HepG2 (cell line): ENCODE results near the gene TP63. TPM values are rescaled to one million over a fixed set of nuclear protein-coding genes. Genes with fewer than 3 reads are reported as not detected.

Experiments
- ATAC-seq: fragments of 200-7000 bp; cut with Tn5 transposase; 3 replicates; pipeline ENCODE4 v1.9.1; 2020; ENCODE audit warnings: mild to moderate bottlenecking, moderate library complexity
- BruUV-seq: library from RNA; stranded (reverse); fragments of 400-500 nt; replicated peaks from 2 replicates; lab custom pipeline; 2021; lab: Mats Ljungman, UMichigan
- CTCF ChIA-PET: fragments of 300-600 bp; formaldehyde crosslinking; extraction: SDS; loops from one replicate; lab custom pipeline; 2021; ENCODE audit warnings: low total read pairs, inconsistent platforms, low intra/inter-chr PET ratio; lab: Yijun Ruan, JAX
- POLR2A ChIA-PET: fragments of 350-600 bp; sonication (Branson Sonifier 250); formaldehyde crosslinking; loops from one replicate; lab custom pipeline; 2020; ENCODE audit warnings: antibody characterized with exemption, inconsistent platforms; lab: Yijun Ruan, JAX
- DNase-seq: peaks from one replicate; pipeline ENCODE4 v3.0.0-alpha.2; 2015; ENCODE audit warnings: low spot score
- FAIRE-seq: peaks from 3 replicates; lab custom pipeline; 2011; peaks lifted over from hg19 to GRCh38; lab: Jason Lieb, UNC
- H2AFZ ChIP-seq: one replicate; pipeline ENCODE4 v1.6.1; 2011; ENCODE audit warnings: low read length, inconsistent platforms
- H3K27ac ChIP-seq: fragments of 300-600 bp; 3 replicates; pipeline ENCODE4 v1.8.0; 2011; ENCODE audit warnings: mixed run types, mild to moderate bottlenecking, mixed read lengths, low read length, inconsistent platforms; ENCODE audit not compliant: insufficient read depth; ENCODE audit errors: extremely low read length
- H3K27me3 ChIP-seq, 2 experiments: fragments of 200-600 bp in 1 of 2; 2 replicates in 1 of 2; 3 replicates in 1 of 2; pipeline versions ENCODE4 v1.6.0 to v1.8.0; 2011; ENCODE audit warnings: low read length in 2 of 2, mild to moderate bottlenecking in 2 of 2, moderate library complexity in 2 of 2, inconsistent platforms in 1 of 2; ENCODE audit not compliant: insufficient read depth in 2 of 2, control insufficient read depth in 1 of 2
- H3K36me3 ChIP-seq, 2 experiments: fragments of 200-600 bp in 1 of 2; replicated peaks in 1 of 2; 2 replicates in 1 of 2; 3 replicates in 1 of 2; pipeline versions ENCODE4 v1.5.1 to v1.8.0; 2011; ENCODE audit warnings: low read length in 2 of 2, inconsistent platforms in 1 of 2; ENCODE audit not compliant: insufficient read depth in 2 of 2, control insufficient read depth in 1 of 2
- H3K4me1 ChIP-seq: 2 replicates; pipeline ENCODE4 v1.5.1; 2012; ENCODE audit warnings: low read length, inconsistent platforms; ENCODE audit not compliant: insufficient read depth
- H3K4me2 ChIP-seq: 2 replicates; pipeline ENCODE4 v1.6.0; 2011; ENCODE audit warnings: low read depth, low read length, inconsistent platforms
- H3K4me3 ChIP-seq, 3 experiments: fragments of 200-600 bp in 1 of 3; sonication (generic), shearing (Covaris generic) in 1 of 3; replicated peaks in 1 of 3; 2 replicates each; pipeline ENCODE4 v1.5.1; 2011 to 2016; ENCODE audit warnings: low read length in 3 of 3, inconsistent platforms in 2 of 3, low read depth in 2 of 3, mild to moderate bottlenecking in 2 of 3, control low read depth in 1 of 3, mixed read lengths in 1 of 3; ENCODE audit not compliant: insufficient read depth in 1 of 3
- H3K79me2 ChIP-seq: one replicate; pipeline ENCODE4 v1.6.1; 2011; ENCODE audit warnings: low read length, inconsistent platforms; ENCODE audit not compliant: insufficient read depth
- H3K9ac ChIP-seq: 2 replicates; pipeline ENCODE4 v1.6.0; 2011; ENCODE audit warnings: mild to moderate bottlenecking, low read depth, low read length, inconsistent platforms; ENCODE audit not compliant: insufficient read depth
- H3K9me3 ChIP-seq: 2 replicates; pipeline ENCODE4 v1.5.1; 2012; ENCODE audit warnings: mild to moderate bottlenecking, low read length
- H4K20me1 ChIP-seq: 2 replicates; pipeline ENCODE4 v1.6.0; 2011; ENCODE audit warnings: inconsistent platforms, mild to moderate bottlenecking, low read length, moderate library complexity; ENCODE audit not compliant: insufficient read depth
- CEBPB ChIP-seq: IDR thresholded peaks from 2 replicates; pipeline ENCODE4 v1.6.1; 2011; ENCODE audit warnings: low read depth, low read length, improper control_type of control experiment, borderline replicate concordance
- RFX1 ChIP-seq: fragments of 450-650 bp; IDR thresholded peaks from 2 replicates; pipeline ENCODE4 v1.6.1; 2017
- SMAD1 ChIP-seq: sonication (generic); formaldehyde crosslinking; IDR thresholded peaks from 2 replicates; pipeline ENCODE4 v1.4.0; 2020; ENCODE audit warnings: missing genetic modification reagents, low read depth, mild to moderate bottlenecking, borderline replicate concordance
- TMF1 ChIP-seq: sonication (generic); formaldehyde crosslinking; IDR thresholded peaks from 2 replicates; pipeline ENCODE4 v1.8.1; 2022; ENCODE audit warnings: low read depth, missing genetic modification reagents
- TSC22D2 ChIP-seq: sonication (generic); formaldehyde crosslinking; IDR thresholded peaks from 2 replicates; pipeline ENCODE4 v1.5.1; 2020; ENCODE audit warnings: missing genetic modification reagents, mild to moderate bottlenecking, borderline replicate concordance
- ZNF274 ChIP-seq: sonication (generic); formaldehyde crosslinking; IDR thresholded peaks from 2 replicates; pipeline ENCODE4 v1.5.1; 2020; ENCODE audit warnings: mild to moderate bottlenecking, missing genetic modification reagents
- ZNF83 ChIP-seq: sonication (generic); formaldehyde crosslinking; IDR thresholded peaks from 2 replicates; pipeline ENCODE4 v1.4.0; 2020; ENCODE audit warnings: missing genetic modification reagents, mild to moderate bottlenecking, borderline replicate concordance
- WGBS: methylation state at CpG from one replicate; pipeline ENCODE4 v1.1.6; 2017; ENCODE audit warnings: low lambda C conversion rate; 5-methylcytosine and 5-hydroxymethylcytosine counted together
- in situ Hi-C: cut with HindIII; loops from 2 replicates; pipeline ENCODE4 v1.10.0; 2017; ENCODE audit warnings: low pct_unique_long_range_greater_than_20kb; ENCODE audit not compliant: extremely low pct_ligation_motif_present
- intact Hi-C: fragments of 100-400 bp; cut with micrococcal nuclease; formaldehyde crosslinking; loops from one replicate; pipeline ENCODE4 v1.10.0; 2022; ENCODE audit not compliant: unreplicated experiment
- polyA plus RNA-seq, 8 experiments: library from polyadenylated mRNA; depleted of rRNA in 3 of 8; stranded (reverse) in 7 of 8; unstranded in 1 of 8; fragments of >200 nt; fragmentation: Illumina TruSeq in 4 of 8; extraction: Trizol in 4 of 8; gene quantifications; 2 replicates each; pipeline versions ENCODE4 v1.2.1 to v1.2.3, GENCODE V29; 2011 to 2016; ENCODE audit warnings: low read depth in 4 of 8, missing spikeins in 1 of 8, mixed read lengths in 1 of 8; ENCODE audit not compliant: insufficient read depth in 1 of 8
- total RNA-seq, 5 experiments: library from RNA; depleted of rRNA; stranded (reverse); fragments of >200 nt; fragmentation: Illumina TruSeq; extraction: Trizol; gene quantifications; 2 replicates each; pipeline ENCODE4 v1.2.3, GENCODE V29; 2016; ENCODE audit warnings: low read depth in 1 of 5
- TF ChIP-seq, protein P1 (sequence below): sonication (generic); formaldehyde crosslinking; IDR thresholded peaks from 2 replicates; pipeline ENCODE4 v1.5.0; 2020; ENCODE audit warnings: missing genetic modification reagents
- TF ChIP-seq, protein P2 (sequence below): IDR thresholded peaks from 2 replicates; pipeline ENCODE4 v1.6.1; 2016; ENCODE audit warnings: mild to moderate bottlenecking, missing biosample characterization, missing genetic modification reagents
- TF ChIP-seq, protein P3 (sequence below): sonication (generic); formaldehyde crosslinking; IDR thresholded peaks from 2 replicates; pipeline ENCODE4 v1.4.0; 2020; ENCODE audit warnings: mild to moderate bottlenecking, missing genetic modification reagents

TP63 gene
- total and polyA plus RNA-seq, 2 of the 13 experiments (the other 11 are each of a cell fraction or from before 2014, with no cell fraction given) = not detected

DNA sequence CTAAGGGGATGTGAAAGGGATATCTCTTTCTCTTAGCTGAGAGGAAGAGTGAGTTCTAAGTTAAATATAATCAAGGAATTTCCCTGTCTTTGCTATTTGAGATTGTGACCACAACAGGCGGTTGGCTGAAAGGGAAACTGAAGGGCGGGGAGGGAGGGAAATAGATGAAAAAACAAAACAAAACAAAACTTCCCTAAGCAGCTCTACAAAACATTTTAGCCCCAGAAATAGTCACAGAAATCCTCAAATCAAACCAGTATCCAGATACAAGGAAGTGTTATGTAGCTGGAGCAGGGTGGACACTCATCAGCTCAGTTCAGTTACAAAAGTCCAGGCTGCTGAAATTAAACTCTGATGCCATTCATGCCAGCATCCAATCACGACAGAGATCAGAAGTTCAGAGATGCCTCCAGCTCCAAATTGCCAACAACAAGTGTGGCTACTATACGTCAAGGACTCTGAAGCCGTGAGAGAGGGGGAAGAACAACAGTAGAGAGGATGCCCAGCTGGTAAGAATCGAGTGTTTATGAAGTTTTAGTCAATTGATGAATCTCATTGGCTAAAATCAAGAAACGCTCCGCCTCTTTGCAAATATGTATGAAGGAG, 319 bp upstream of the TP63 start:
- Histone ChIP-seq H3K4me1 (no peaks in the 10 kb centered on the region), H3K36me3 (no peaks in the 10 kb centered on the region), H3K4me2 (no peak overlapping the region), H2AFZ (no peak overlapping the region), H3K27ac (no peak overlapping the region), H3K9me3 (no peaks in the 10 kb centered on the region), H3K79me2 (no peaks in the 10 kb centered on the region), H3K27me3 (no peaks in the 10 kb centered on the region), H3K9ac (no peak overlapping the region), H4K20me1 (no peaks in the 10 kb centered on the region), H3K4me3 (no peak overlapping the region)
- ChIA-PET POLR2A (no interaction called here), CTCF (no interaction called here)
- no TSS peak for BruUV-seq
- no peak for TF ChIP-seq TSC22D2
- TF ChIP-seq SMAD1 (CRISPR knock-in tag) = no peak
- TF ChIP-seq, protein P1, sequence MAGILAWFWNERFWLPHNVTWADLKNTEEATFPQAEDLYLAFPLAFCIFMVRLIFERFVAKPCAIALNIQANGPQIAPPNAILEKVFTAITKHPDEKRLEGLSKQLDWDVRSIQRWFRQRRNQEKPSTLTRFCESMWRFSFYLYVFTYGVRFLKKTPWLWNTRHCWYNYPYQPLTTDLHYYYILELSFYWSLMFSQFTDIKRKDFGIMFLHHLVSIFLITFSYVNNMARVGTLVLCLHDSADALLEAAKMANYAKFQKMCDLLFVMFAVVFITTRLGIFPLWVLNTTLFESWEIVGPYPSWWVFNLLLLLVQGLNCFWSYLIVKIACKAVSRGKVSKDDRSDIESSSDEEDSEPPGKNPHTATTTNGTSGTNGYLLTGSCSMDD (CRISPR knock-in tag) = no peak
- TF ChIP-seq TMF1 (CRISPR knock-in tag) = no peak
- TF ChIP-seq RFX1 = no peak
- no peak for TF ChIP-seq ZNF274
- no peak for TF ChIP-seq CEBPB
- no peak for TF ChIP-seq ZNF83 (CRISPR knock-in tag)
- TF ChIP-seq, protein P2, sequence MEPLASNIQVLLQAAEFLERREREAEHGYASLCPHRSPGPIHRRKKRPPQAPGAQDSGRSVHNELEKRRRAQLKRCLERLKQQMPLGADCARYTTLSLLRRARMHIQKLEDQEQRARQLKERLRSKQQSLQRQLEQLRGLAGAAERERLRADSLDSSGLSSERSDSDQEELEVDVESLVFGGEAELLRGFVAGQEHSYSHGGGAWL (CRISPR knock-in tag) = no peak
- TF ChIP-seq, protein P3, sequence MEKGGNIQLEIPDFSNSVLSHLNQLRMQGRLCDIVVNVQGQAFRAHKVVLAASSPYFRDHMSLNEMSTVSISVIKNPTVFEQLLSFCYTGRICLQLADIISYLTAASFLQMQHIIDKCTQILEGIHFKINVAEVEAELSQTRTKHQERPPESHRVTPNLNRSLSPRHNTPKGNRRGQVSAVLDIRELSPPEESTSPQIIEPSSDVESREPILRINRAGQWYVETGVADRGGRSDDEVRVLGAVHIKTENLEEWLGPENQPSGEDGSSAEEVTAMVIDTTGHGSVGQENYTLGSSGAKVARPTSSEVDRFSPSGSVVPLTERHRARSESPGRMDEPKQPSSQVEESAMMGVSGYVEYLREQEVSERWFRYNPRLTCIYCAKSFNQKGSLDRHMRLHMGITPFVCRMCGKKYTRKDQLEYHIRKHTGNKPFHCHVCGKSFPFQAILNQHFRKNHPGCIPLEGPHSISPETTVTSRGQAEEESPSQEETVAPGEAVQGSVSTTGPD (CRISPR knock-in tag) = no peak
- ATAC-seq = no peak
- DNase-seq = no peak
- FAIRE-seq = no peak
- in situ Hi-C loops = no loop called here
- intact Hi-C loops = no loop called here
- 29% methylated on average over 8 of the region's 8 CpGs for WGBS
